Stimulated activated CD4-positive, alpha-beta T cell treated with anti-CD3 and anti-CD28 coated beads, Interleukin-4, amount 100 ng/mL, for 48 hours (primary cell): ENCODE data around the gene FAF1.
"Not testable (repeated sequence)": the region's sequence is repeated elsewhere in the genome, so short reads cannot be mapped to it uniquely, and the experiment has no call there.

Experiments
- DNase-seq, 2 donors: peaks; one replicate each; pipeline ENCODE4 v3.0.0-alpha.2; 2020; ENCODE audit warnings: low read depth in 2 of 2

Gene FAF1

DNA sequence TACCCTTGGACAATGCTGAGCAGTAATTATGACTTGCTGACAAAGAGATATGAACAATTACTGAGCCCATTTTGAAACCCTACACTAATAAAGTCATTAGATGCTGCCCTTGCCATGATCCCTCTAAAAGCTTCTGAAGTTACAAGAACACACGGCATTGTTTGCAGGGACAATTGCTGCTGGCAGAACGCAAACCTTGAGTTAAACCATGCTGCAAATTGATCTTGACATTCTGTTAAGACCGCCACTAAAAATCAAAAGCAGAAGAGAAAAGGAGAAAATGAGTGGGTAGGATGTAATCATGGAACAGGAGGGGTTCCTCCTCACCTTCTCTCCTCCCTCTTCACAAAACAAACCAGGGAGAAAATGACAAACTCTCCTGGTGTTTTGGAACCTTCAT, 400.6 kb downstream of the FAF1 start:
- DNase-seq: no peak

DNA sequence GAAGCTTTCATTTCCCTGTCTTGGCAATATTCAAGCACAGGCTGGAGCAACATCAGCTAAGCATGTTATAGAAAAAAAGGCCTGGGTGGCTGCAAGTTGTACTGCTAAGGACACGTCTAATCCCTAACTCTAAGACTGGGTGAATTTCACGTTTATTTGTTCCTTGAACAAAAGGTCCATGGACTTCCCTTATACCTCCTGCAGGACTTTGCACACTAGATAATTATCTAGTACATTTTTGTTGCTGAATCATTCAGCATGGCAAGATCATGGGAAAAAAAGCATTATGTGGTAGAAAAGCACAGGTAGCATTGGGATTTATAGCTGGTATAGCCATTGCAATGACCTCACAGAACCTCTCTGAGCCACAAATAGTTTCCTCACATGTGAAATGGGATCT, 406.1 kb downstream of the FAF1 start:
- no peak for DNase-seq

DNA sequence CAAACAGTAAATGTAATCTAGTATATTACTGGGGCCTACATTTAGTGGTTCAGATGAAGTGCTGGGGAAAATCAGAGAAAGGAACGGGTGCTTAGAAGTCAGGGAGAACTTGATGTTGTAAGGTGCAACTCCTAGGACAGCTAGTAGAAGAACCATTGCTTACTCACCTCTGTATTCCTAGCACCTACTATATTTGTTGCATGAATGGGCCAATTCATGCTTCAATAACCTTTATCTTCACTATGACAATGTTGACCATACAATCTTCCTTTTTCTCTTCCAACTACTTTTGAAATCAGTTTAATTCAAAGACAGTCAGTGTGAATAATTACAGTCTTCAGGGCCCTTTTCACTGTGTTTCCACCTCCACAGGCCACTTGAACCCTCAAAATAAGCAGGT, 411.8 kb downstream of the FAF1 start:
- no peak for DNase-seq

DNA sequence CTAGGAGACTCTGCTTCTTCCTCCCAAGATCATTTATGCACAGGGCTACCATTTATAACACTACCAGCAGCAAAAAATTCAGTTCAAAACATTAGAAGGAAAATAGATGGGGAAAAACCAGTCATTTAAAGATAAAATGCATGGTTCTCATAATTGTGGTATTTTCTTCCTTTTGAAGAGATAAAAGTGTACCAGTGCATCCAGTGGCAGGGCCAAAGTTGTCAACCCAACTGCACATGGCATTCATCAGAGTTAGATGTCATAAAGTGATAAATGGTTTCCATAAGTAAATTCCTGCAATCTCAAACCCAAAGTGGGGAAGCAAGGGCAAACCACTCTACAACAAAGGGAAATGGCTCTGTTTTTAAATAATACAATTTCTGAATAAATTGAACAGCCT, 417.7 kb downstream of the FAF1 start:
- DNase-seq: no peak

DNA sequence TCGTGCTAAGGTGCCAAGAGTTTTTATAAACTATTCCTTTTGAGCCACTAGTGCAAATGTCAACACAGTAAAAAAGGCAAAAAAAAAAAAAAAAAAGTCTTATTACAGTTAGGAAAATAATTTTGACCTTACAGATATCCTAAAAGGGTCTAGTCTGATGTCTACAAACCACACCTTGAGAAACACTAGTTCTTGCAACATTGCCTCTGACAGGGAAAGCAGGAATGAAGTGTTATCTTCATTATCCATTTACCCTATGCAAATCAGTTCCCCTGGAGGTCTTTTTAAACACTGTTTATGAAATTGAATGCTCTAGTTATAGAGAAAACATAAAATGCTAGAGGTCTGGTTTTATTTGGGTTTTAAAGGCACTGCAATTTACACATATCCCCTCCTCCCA, 421.6 kb downstream of the FAF1 start:
- DNase-seq: no peak

DNA sequence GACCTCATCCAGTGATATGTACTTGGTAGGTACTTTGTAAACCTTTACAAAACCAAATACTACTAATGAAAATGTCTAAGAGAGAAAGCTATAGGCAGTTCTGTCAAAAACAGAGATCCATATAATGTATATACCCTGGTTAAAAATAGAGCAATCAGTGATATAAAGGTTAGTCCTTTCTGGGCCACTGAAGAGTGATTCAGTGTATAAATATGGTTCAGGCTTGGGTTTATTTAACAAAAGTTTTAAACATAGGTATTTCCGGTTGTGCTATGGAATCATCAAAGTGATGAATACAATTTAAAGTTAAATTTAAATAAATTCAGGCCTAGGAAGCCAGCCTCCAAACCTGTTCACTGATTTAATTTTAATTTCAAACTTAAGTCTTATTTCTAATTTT, 428.5 kb downstream of the FAF1 start:
- no peak for DNase-seq

DNA sequence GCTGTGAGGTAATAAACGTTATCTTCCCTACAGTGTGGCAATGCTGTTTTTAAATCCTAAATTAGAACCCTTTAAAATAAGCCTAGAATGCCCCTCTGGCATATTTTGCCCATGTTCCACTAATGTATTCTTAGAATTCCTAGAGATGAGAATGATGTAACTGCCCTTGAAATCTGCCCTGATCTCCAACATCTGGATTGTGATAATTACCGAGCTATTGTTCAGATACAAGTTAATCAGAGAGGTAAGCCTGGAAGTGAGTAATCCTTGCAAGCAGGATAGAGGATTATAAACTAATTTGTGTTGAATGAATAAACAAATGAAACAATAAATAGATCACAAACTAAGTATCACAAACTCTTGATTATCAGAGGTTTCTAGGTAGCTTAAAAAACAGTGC, 429.0 kb downstream of the FAF1 start:
- no peak for DNase-seq

DNA sequence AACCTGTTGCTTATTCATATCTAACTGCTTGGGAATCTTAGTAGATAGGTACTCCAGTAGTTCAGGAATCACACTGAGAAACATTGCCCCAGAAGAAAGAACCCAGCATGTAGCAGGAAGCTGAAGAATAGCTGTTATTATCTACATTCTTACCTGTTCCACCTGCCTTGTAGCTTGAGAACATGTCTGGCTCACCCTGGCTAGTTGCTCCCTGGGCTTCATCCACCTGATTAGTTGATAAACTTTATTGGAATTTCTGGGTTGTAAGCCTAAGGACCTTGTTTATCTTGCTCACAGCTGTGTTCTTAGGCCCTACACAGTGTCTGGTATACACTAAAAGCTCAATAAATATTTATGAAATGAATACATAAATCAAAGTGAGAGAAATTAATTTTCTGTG, 430.6 kb downstream of the FAF1 start:
- no peak for DNase-seq

DNA sequence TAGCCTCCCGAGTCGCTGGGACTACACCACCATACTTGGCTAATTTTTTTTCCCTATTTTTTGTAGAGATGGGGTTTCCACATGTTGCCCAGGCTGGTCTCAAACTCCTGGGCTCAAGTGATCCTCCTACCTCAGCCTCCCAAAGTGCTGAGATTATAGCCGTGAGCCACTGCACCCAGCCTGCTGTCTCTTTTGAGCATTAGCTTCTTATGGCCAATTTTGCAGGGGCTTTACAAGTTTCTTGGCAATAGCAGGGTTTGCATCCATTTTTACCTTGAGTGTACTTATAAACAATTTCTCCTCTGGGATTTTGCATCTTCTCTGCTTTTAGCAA, 432.1 kb downstream of the FAF1 start:
- not testable (repeated sequence) for DNase-seq

DNA sequence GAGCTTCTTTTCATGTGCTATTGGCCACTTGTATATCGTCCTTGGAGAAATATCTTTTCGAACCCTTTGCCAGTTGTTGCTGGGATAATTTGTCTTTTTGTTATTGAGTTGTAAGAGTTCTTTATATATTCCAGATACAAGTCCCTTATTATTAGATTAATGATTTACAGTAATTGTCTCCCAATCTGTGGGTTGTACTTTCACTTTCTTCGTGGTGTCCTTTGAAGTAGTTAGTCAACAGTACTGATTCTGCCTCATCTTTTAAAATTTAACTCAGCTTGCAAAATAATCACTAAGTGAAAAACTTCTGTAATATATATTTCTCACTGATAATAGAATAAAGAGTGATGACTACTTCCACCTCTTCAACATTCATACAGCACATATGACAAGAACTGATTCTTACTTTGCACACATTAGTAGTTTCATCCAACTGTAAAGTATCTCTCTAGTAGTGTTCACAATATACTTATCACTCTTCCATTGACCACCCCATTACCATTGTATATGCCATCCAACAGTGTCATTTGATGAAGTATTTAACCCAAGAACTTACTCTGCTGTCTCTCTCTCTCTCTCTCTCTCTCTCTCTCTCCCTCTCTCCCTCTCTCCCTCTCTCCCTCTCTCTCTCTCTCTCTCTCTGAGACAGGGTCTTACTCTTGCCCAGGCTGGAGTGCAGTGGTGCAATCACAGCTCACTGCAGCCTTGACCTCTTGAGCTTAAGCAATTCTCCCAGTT, 432.6 kb downstream of the FAF1 start:
- no peak for DNase-seq

DNA sequence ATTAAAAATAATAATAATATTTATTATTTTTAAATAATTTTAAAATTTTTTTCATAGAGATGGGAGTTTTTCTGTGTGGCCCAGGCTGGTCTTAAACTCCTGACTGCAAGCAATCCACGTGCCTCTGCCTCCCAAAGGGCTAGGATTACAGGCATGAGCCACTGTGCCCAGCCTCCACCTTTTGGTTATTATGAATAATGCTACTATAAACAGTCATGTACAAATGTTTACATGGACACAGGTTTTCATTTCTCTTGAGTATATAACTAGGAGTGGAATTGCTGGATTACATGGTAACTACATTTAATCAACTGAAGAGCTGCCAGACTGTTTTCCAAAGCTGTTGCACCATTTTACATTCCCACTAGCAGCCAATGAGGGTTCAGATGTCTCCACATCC, 433.6 kb downstream of the FAF1 start:
- DNase-seq: no peak

DNA sequence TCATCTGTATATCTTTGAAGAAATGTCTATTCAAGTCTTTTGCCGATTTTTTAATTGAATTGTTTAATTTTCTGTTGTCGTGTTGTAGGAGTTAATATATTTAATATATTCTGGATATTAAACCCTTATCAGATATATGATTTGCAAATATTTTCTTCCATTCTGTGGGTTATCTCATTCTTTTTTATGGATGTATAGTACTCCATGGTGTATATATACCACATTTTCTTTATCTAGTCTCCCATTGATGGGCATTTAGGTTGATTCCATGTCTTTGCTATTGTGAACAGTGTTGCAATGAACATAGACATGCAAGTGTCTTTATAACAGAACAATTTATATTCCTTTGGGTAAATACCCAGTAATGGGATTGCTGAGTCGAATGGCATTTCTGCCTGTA, 436.5 kb downstream of the FAF1 start:
- no peak for DNase-seq

DNA sequence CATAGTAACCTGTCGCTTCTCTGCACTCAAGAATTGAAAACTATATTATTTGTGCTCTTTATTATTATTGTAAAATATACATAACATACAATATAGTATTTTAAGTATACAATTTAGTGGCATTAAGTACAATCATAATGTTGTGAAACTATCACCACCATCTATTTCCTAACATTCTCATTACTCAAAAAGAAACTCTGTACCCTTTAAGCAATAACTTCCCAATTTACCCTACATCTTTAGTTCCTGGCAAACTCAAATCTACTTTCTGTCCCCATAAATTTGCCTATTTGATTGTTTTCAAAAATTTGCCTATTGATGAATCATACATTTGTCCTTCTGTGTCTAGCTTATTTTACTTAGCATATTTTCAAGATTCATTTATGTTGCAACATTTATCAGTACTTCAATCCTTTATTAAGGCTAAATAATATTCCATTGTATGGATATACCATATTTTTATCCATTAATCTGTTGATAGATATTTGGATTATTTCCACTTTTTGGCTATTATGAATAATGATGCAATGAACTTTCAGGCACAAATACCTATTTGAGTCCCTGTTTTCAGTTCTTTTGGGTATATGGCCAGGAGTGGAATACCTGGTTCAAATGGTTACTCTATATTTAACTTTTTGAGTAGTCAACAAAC, 437.2 kb downstream of the FAF1 start:
- DNase-seq: no peak

DNA sequence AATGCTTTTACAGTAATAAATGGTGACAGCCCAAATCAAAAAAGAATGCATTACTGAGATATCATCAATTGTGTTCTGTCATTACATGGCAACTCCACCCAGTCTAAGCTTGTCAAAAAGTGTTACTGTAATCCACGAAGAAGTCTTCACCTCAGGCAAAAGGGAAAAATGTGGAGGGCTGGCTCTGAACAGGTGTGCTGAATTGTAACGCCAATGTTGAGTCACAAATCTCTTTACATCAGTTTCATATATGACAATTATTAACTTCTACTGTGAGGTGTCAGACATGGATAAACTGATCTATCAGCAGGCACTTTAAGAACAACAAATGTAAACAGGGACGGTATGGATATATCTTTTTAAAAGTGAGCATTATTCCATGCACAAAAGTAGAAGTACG, 438.4 kb downstream of the FAF1 start:
- DNase-seq: no peak

DNA sequence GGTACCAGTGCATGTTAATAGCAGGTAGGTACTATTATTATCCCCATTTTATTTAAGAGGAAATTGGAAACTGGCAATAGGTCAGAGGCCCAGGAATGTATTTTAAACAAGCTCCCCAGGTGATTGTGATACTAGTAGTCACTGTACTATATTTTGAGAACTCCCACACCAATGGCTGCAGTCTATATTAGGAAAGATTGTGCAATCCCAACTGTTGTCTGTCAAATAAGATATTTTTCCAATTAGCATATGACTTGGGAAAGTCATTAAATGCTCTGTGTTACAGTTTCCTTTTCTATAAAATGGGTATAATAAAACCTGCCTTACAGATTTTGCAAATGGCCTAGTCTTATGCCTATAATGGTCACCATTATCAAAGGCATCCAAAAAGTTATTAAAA, 442.6 kb downstream of the FAF1 start:
- DNase-seq: no peak

DNA sequence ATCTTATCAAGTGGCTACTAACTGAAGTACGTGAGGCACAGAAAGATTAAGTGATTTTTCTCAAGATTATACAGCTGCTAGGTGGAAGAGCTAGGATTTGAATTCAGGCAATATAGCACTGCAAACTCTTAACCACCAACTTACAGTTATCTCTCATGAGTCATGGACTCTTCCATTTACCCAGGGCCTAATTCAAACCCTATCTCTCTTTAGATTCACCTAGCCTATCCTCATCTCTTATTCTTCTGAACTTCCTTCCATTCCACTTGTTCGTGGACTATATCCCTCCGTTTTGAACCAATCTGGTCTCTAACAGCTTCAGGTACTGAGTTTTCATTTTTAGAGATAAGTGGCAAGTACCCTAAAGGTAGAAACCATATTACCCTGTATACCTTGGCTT, 444.0 kb downstream of the FAF1 start:
- DNase-seq: no peak

DNA sequence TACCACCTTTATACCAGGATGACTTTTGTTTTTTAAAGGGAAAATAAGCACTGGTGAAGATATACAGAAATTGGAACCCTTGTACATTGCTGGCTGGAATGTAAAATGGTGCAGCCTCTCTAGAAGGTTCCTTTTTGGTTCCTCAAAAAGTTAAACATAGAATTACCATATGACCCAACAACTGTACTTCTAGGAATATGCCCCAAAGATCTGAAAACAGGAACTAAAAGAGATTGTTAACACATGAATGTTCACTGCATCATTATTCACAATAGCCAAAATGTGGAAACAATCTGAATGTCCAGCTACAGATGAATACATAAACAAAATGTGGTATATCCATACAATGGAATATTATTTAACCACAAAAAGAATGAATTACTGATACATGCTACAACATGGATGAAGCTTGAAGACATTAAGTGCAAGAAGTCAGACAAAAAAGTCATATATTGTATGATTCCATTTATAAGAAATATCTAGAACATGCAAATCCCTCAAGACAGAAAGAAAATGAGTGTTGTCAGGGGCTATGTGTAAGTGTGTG, 452.0 kb downstream of the FAF1 start:
- no peak for DNase-seq

DNA sequence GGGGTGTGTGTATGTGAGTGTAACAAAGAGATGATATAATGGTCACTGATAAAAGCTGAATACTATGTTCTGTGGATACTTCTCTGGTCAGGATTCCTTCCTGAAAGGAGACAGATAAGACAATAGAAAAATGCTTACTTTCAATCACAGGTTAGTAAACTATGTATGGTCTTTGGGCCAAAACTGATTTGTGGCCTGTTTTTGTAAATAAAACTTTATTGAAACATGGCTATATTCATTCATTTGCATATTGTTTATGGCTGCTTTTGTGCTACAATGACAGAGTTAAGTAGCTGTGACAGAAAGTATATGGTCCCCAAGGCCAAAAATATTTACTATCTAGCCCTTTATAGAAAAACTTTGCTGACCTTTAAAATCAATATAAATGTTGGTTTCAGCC, 454.6 kb downstream of the FAF1 start:
- DNase-seq: no peak

DNA sequence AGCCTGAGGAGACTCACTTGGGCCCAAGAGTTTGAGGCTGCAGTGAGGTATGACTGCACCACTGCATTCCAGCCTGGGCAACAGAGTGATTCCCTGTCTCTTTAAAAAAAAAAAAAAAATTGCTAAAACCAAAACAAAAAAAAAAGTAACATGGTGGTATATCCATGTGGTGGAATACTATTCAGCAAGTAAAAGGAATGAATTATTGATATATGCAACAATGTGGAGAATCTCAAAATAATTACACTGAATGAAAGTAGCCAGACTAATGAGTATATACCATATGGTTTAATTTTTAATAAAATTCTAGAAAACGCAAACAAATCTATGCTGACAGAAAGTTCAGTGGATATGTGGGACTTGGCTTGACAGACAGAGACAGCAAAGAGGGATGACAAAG, 456.6 kb downstream of the FAF1 start:
- DNase-seq: no peak

DNA sequence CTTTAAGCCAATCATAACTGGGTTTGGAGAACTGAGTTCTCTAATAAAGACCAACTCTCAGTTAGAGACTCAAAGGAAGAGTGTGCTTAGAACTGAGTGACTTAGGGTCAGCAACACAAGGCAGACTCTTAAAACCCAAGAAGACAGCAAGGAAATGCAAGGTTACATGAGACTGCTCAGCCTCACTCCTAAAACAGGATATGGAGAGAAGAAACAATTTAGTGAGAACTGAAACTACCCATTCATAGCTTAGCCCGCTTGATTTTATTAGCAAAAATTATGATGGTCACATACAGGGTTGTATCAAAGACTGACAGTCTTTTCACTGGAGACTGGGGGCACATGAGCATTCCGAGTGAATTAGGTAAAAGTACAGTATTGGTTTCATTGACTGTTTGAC, 457.9 kb downstream of the FAF1 start:
- DNase-seq: no peak

DNA sequence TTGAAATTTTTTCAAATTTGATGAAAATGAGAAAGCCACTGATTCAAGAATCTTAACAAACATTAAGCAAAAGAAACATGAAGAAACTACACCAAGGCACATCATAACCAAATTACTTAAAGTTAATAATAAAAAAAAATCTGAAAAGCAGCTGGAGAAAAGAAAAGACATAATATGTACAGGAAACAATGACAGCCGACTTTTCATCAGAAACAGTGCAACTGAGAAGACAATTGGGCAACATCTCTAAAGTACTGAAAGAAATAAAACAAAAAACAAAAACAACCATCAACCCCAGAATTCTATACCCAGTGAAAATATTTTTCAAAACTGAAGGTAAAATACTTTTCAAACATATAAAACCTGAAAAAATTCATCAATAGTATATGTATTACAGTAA, 463.1 kb downstream of the FAF1 start:
- DNase-seq: no peak

DNA sequence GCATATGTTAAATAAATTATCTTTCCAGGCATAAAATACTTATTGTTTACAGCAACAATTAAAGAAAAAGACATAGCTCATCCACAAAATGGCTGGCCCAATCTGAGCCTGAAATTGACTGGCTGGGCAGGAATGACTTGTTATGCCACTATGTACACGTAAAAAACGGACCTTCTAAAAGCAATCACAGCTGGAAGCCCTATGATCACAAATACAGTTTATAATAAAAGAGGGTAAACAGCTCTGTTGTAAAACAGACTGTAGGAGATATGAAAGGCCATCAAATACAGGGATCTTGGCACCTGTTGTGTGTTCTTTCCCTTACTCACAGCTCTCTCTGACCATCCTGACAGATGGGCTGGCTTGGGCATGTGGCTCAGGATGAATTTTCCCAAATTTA, 466.4 kb downstream of the FAF1 start:
- no peak for DNase-seq

DNA sequence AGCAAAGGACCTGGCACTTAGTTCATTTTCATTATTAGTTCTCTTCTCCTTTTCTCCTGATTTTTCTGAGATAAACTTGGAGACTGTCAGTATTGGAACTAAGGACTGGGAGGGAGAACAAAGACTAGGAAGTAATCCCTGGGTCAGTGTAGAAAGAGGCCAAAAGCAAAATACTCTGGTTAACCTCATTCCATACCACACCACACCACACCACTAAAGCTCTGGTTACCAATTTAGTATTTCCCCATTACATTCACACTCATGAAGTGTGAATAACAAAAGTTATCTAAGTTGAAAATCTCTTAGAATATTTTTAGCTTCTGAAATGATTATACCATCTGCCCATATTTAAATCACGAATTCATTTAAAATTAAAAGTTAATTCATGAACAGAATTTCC, 467.9 kb downstream of the FAF1 start:
- DNase-seq: no peak

DNA sequence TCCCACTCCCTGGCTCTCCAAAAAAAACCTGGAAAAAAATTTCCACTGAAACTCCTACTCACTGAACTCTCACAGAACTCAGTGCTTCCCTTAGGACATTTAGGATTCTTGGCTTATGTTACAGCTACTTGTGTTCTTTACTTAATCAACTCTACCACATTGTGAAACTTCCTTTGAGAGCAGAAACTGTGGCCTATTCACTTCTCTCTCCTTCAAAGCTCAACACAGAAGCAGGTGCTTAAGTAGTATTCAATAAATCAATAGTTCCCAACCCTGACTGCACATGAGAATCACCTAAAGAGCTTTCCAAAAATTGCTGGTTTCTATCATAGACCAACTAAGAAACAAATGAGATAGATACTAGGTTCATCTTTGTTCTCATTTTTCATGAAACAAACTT, 468.9 kb downstream of the FAF1 start:
- no peak for DNase-seq
